DMS53 treated with DMSO at 0.1 percent for 48 hours (cell line): Measurements from ENCODE around the gene TGFBR3.
"Not testable (repeated sequence)": the region's sequence is repeated elsewhere in the genome, so short reads cannot be mapped to it uniquely, and the experiment has no call there.

Experiments used
- DNase-seq: peaks from one replicate; lab custom pipeline; 2025; ENCODE audit not compliant: unreplicated experiment; lab: John Stamatoyannopoulos, UW

Gene TGFBR3

GRCh38 chr1:91884459-91885212, 1.3 kb downstream of the TGFBR3 start:
- DNase-seq = peak; percentile 53

GRCh38 chr1:91883470-91883869, 2.5 kb downstream of the TGFBR3 start:
- DNase-seq = peak; percentile 43

- DNase-seq = no peak
Measured at GRCh38 chr1:91881280-91881679, 4.7 kb downstream of the TGFBR3 start.

DNA sequence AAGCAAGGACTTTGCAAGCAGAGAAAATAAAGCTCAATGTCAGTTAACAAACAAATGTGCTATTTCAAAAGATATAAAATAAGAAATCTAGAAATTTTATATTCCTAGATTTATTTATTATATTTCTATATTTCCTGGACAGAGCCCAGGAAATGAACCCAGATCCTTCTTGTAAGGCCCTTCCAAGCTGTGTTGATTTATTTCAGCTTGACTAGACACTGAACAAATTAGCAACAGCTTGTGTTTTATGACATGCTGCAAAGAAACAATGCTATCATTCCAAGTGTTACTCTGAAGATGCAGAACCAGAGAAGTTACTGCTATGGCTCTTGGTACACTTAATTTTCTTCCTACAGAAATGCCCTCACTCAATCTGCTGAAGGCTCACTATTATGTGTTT, 6.2 kb downstream of the TGFBR3 start:
- DNase-seq = no peak

- DNase-seq = no peak
Measured at GRCh38 chr1:91877574-91878208, 8.3 kb downstream of the TGFBR3 start.

GRCh38 chr1:91876781-91877573, 9.0 kb downstream of the TGFBR3 start:
- DNase-seq = no peak

- DNase-seq = no peak
Measured at GRCh38 chr1:91876040-91876470, 9.9 kb downstream of the TGFBR3 start.

- DNase-seq = no peak
Measured at GRCh38 chr1:91874167-91874566, 11.8 kb downstream of the TGFBR3 start.

GRCh38 chr1:91872559-91873081, 13.3 kb downstream of the TGFBR3 start:
- DNase-seq = no peak

DNA sequence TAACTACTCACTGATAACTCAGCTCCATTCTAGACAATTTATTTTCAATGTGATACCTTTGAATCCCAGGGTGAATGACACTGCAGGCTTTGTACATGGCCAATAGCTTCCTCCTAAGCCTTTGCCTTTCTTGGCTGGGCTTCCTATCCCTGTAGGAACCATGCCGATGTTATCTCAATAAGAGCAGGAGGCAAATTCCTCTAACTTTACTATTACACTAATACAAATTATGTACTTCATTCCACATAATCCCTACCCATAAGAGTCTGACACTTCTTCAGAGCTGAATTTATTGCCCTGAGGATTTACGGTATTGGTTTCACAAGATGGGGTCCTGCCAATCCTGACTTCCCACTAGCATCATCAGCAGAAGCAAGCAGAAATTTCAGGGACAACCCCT, 14.0 kb downstream of the TGFBR3 start:
- DNase-seq = no peak

DNA sequence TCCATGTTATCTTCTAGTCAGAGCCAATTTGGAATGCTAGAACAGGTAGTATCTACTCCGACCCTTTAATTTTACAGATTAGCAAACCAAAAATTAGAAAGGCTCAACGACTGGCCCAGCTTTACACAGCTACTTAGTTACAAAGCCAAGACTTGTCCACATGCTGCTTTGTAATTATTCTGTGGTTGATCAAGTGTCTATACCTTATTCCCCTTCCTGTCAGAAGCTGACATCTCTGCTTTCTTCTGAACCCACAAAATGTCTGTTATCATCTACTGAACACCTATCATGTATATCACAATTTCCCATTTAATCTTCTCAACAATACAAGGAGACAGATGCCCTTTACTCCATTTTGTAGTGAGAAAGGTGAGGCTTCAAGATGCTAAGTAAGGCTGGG, 15.6 kb downstream of the TGFBR3 start:
- no peak for DNase-seq

DNA sequence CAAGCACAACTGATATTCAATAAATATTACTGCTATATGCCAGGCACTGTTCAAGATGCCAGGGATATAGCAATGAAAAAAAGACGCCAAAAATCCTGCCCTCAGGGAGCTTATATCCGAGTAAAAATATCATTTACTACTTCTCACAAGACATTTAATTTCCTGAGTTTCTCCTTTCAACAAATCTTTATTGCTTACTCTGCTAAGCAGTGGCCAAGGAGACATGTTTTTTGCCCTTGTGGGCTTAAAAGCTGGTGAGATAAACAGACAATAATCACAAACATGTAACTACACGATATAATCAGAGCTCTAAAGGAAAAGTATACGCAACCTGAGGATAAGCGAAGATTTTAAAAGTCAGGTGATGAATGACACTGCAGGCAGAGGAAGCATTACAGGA, 19.5 kb downstream of the TGFBR3 start:
- DNase-seq = no peak

DNA sequence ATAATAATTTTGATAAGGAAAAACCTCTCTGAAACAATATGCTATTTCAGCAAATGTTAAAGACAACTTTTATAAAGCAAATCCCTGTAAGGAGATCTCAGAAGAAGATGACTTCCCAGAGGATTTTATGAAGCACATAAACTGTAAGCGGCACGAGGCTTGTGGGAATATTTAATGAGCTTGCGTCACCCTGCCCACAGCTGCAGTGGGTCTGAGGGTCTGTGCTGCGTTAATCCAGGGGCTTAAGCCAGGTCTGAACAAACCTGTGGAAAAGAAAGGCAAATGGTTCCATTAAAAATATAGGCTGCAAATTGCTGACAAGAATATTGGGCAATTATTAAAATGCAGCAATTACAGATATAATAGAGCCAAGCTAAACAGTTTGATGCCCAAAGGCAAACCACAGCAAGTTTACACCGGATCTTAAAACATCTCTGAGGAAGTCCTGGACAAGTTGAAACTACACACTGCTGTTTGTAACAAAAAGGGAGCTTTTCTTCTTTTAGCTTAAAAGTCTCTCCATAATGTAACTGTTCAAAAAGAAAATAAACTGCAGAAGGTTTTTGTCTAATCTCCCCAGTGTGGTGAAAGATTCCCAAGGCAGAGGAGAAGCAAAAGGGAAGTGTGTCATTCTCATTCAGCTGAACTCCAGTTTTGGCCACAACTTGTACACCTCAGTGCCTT, 21.8 kb downstream of the TGFBR3 start:
- no peak for DNase-seq

DNA sequence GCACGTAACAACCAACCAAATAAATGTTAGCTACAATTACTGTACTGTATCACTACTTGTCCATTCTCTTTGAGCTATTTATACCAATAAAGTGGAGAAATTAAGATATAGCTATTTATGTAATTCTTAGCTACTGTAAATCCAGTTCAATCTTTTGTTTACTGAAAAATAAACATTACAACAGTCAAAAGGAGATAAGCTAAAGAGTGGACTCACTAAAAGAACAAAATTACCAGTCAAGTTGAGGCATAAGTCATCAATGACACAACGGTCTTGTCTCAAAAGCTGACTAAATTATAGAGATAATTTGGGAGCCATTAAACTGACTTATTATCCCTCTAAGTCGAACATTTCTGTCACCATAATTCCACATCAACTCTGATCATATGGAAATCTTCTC, 22.5 kb downstream of the TGFBR3 start:
- no peak for DNase-seq

- no peak for DNase-seq
Measured at GRCh38 chr1:91862120-91862519, 23.8 kb downstream of the TGFBR3 start.

DNA sequence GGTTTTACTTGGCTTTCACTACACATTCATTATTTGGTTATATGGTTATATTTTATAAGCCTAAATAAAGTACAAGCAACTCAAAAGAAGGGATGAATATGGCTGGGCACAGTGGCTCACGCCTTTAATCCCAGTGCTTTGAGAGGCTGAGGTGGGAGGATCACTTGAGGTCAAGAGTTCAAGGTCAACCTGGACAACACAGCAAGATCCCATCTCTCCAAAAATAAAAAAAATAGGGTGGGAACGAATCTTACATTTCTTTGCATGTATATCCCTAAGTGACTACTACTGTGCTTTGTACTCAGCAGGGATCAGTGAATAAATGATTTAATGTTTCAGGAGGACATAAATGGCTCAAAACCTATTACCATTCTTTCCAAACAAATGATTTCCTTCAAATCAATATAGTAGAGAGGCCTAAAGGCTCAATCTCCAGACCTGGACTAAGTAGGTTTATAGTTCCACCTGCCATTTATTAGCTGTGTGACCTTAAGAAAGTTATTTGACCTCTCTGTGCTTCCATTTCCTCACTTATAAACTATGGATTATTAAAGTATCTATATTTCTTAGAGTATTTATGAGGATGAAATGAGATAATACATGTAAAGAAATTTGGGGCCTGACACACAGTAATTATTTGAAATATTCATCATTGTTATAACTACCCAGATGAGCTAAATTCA, 28.3 kb downstream of the TGFBR3 start:
- DNase-seq = no peak

DNA sequence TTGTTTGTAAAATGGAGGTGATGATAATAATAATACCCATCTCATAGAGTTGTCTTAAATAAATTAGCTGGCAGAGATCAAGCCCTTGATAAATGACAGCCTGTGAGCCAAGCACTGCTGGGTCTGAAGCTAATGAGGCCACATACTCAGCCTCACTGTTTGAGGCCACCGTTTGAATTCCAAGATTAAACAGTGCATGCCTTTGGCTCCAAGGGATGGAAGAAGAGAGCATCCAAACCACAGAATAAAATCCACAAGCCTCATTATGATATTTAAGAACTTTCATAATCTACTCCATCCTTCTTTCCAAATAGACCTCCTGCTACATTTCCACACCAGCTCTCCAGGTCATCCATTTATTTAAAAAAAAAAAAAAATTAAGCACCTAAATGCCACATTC, 29.0 kb downstream of the TGFBR3 start:
- no peak for DNase-seq

- no peak for DNase-seq
Measured at GRCh38 chr1:91854852-91855534, 31.0 kb downstream of the TGFBR3 start.

GRCh38 chr1:91853397-91853796, 32.6 kb downstream of the TGFBR3 start:
- DNase-seq = no peak

DNA sequence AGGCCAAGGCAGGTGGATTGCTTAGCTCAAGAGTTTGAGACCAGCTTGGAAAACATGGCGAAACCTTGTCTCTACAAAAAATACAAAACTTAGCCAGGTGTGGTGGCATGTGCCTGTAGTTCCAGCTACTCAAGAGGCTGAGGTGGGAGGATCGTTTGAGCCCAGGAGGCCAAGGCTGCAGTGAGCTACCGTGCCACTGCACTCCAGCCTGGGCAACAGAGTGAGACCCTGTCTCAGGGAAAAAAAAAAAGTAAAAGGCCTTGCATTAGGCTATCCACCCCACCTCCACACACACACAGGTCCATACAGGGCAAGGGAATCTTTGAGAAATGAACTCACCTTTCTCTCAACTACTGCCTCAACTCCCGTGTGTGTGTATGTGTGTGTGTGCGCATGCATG, 33.9 kb downstream of the TGFBR3 start:
- DNase-seq = not testable (repeated sequence)
